ENCODE measurements around the gene IGF1R.
A peak's percentile ranks its signal among the peaks of the same experiment; 100 is the strongest.

The IGF1R gene

GRCh38 chr15:98896802-98897732 is 248.7 kb downstream of the IGF1R start:
- no peak for DNase-seq

- DNase-seq: no peak
Measured at GRCh38 chr15:98898122-98898521, 249.8 kb downstream of the IGF1R start.

- DNase-seq: no peak
Measured at GRCh38 chr15:98899272-98900021, 251.1 kb downstream of the IGF1R start.

- no peak for DNase-seq
Measured at GRCh38 chr15:98900356-98900755, 252.0 kb downstream of the IGF1R start.

GRCh38 chr15:98901434-98902072 is 253.2 kb downstream of the IGF1R start:
- DNase-seq: no peak

GRCh38 chr15:98902931-98903330 is 254.6 kb downstream of the IGF1R start:
- DNase-seq: no peak

GRCh38 chr15:98903377-98904018 is 255.2 kb downstream of the IGF1R start:
- DNase-seq: no peak

- DNase-seq: peak in 1 of 2 experiments; percentile 40
Measured at GRCh38 chr15:98904544-98904943, 256.2 kb downstream of the IGF1R start.

GRCh38 chr15:98905963-98906711 is 257.8 kb downstream of the IGF1R start:
- no peak for DNase-seq

- DNase-seq: no peak
Measured at GRCh38 chr15:98906712-98907083, 258.4 kb downstream of the IGF1R start.

- no peak for DNase-seq
Measured at GRCh38 chr15:98907927-98908471, 259.7 kb downstream of the IGF1R start.

GRCh38 chr15:98909968-98910885 is 261.9 kb downstream of the IGF1R start:
- no peak for DNase-seq

GRCh38 chr15:98914626-98915025 is 266.3 kb downstream of the IGF1R start:
- DNase-seq: no peak

GRCh38 chr15:98916826-98917225 is 268.5 kb downstream of the IGF1R start:
- DNase-seq: no peak

GRCh38 chr15:98917417-98917816 is 269.1 kb downstream of the IGF1R start:
- no peak for DNase-seq

GRCh38 chr15:98920091-98920880 is 271.9 kb downstream of the IGF1R start:
- DNase-seq: no peak

GRCh38 chr15:98923171-98923570 is 274.8 kb downstream of the IGF1R start:
- no peak for DNase-seq

- no peak for DNase-seq
Measured at GRCh38 chr15:98923579-98923978, 275.2 kb downstream of the IGF1R start.

- DNase-seq: no peak
Measured at GRCh38 chr15:98924401-98925049, 276.2 kb downstream of the IGF1R start.
